D721Med (cell line): ENCODE data around the gene FAM20C.

Source experiments
- DNase-seq: peaks from one replicate; pipeline ENCODE4 v3.0.0; 2011; ENCODE audit warnings: low spot score; ENCODE audit not compliant: insufficient read length
- FAIRE-seq: peaks from 2 replicates; lab custom pipeline; 2011; peaks lifted over from hg19 to GRCh38; lab: Jason Lieb, UNC
- TF ChIP-seq, protein P1 (sequence below): IDR thresholded peaks from 2 replicates; pipeline ENCODE4 v1.5.1; 2012; ENCODE audit warnings: mild to moderate bottlenecking, control low read depth; ENCODE audit not compliant: insufficient read depth; ENCODE audit errors: missing control alignments

Gene FAM20C

DNA sequence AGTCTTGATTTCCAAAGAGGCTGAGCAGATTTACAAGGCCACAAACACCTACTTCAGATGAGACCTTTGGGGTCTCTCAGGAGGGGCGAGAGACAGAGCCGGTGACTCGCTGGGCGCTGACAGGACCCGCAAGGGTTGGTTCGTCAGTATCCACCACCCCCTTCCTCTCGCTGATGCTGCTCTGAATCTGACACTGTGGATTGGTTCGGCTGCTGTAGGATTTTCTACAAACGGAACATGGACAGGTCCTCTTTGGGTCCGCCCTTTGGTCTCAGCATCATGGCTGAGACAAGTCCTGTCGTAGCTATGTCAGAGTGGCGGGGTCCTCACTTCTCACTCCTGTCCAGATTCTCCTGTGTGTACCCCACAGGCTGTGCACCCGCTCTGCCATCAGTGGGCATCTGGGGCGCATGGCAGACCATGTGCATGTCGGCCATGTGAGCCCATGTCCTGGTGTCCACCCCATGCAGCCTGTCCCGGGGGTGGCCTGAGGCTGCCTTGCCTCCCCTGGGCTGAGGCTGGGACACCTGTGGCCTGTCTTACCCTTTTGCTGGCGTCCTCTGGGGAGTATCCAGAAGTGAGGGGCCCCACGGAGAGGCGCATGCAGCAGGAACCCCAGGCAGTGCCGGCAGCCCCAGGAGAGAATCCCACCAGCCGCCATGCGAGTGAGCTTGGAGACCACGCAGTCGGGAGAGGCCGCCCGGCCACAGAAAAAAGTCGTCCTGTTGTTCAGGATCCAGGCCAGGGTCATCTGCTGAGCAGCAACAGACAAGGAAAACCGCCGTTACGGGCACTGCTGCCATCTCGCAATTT, 21.6 kb upstream of the FAM20C start:
- FAIRE-seq: no peak
- DNase-seq: no peak
- TF ChIP-seq, protein P1, sequence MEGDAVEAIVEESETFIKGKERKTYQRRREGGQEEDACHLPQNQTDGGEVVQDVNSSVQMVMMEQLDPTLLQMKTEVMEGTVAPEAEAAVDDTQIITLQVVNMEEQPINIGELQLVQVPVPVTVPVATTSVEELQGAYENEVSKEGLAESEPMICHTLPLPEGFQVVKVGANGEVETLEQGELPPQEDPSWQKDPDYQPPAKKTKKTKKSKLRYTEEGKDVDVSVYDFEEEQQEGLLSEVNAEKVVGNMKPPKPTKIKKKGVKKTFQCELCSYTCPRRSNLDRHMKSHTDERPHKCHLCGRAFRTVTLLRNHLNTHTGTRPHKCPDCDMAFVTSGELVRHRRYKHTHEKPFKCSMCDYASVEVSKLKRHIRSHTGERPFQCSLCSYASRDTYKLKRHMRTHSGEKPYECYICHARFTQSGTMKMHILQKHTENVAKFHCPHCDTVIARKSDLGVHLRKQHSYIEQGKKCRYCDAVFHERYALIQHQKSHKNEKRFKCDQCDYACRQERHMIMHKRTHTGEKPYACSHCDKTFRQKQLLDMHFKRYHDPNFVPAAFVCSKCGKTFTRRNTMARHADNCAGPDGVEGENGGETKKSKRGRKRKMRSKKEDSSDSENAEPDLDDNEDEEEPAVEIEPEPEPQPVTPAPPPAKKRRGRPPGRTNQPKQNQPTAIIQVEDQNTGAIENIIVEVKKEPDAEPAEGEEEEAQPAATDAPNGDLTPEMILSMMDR: no peak

DNA sequence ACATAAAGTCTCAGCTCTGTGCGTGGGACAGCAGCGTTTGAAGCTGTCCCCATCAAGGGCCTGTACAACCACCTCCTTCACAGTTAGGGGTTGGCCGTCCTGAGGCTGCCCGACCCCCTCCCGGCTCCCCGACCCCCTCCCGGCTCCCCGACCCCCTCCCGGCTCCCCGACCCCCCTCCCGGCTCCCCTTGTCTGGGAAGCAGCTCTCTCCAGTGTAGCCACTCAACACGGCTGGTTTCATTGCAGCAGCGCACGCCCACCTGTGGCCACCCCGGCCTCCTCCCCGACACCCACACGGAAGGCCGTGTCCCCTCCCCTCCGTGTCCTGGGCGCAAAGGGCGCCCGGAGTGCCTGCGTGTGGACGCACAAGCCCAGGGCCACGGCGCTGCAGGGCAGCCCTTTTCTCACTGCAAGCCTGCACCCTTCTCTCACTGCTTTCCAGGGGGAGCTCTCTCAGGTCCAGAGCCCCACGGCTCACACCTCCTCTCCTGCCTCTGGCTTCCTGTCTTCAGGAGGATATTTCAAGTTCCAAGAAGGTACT, 20.9 kb upstream of the FAM20C start:
- FAIRE-seq (no peak), DNase-seq (no peak)
- TF ChIP-seq, protein P1: no peak

DNA sequence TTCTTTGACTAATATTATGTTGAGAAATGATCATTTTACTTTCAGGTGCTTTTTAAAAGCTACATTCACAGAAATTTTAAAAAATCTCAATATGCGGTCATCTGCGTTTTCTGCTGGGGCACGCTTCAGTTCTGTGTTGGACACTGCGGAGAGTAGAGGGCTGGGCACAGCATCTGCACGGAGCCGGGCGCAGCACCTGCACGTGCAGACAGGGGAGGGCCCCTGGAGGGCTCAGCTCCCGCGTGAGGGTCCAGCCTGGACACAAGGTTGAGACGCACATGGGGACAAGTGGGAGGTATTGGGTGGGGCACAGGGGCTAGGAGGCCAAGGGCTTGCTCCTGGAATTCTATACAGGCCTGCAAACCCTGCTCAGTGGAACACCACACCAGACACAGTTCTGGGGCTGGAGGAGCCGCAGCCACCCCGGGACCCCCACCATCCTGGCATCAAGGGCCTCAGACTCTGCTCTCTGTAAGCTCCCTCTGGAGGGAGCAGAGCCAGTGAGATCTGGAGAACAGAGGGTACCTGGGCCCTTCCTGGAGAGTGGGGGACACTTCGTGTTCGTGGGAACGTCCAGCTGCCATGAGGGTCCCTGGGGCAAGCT, 20.4 kb upstream of the FAM20C start:
- FAIRE-seq (no peak), DNase-seq (no peak)
- TF ChIP-seq, protein P1: no peak

DNA sequence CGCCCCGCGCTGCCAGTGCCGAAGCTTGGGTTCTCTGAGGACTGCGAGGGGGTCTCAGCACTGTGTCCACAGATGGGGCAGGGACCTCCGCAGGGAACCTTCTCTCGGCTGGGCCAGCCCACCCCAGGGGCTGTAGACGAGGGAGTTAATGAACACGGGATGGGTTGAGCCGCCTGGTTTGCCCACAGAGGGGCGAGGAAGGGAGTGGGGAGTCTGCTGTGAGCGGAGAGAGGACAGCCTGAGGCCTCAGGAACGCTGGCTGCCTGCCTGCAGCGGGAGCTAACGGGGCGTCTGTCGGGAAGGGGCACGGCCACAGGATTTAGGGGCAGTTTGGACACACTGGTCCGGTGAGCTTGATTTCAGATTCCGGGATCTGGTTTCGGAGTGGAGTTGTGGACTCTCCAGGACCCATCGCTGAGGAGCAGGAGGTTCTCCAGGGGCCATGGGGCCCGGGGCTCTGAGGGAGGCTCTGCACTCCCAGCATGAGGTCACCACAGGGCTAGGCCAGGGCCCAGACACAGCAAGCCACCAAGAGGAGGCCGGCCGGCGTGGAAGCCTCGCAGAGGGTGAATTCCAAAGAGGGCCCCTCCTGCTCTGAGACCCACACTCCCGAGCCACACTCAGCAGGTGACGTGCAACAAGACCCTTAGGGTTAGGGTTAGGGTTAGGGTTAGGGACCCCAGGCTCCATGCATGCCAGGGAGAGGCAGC, 19.0 kb upstream of the FAM20C start:
- no peak for DNase-seq
- FAIRE-seq: no peak
- TF ChIP-seq, protein P1: no peak

DNA sequence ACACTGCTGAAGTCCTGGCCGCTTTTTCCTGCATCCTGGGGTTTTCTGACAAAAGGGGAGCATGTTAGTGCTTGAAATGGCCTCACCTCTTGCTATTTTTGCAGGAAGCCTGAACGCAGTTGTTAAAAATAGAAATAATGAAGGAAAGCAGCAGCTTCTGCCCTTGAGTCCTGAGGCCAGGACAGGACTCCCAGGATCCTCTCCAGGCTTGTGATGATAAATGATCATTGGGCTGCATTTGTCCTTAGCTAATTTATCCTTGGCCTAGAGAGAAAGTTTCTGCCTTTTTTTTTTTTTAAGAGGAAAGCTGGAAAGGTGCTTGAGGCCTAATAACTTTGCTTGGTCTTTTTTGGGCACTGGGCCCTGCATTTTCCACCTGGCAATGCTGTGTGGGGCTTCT, 17.7 kb upstream of the FAM20C start:
- no peak for DNase-seq
- TF ChIP-seq, protein P1: no peak
- no peak for FAIRE-seq

DNA sequence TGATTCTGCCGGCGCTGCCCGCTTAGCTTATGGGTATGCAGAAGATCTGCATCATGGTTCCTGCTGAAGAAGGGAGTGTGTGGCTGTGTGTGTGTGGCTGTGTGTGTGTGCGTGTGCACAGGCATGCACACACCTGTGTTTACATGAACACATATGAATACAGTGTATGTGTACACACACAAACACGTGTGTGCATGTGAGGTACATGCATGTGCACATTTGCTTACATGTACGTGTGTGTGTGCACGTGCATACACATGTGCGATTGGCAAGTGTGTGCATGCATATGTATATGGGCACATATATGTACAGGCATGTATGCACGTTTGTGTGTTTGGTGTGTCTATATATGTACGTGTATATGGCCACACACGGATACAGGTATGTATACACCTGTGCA, 16.4 kb upstream of the FAM20C start:
- no peak for FAIRE-seq
- TF ChIP-seq, protein P1: no peak

DNA sequence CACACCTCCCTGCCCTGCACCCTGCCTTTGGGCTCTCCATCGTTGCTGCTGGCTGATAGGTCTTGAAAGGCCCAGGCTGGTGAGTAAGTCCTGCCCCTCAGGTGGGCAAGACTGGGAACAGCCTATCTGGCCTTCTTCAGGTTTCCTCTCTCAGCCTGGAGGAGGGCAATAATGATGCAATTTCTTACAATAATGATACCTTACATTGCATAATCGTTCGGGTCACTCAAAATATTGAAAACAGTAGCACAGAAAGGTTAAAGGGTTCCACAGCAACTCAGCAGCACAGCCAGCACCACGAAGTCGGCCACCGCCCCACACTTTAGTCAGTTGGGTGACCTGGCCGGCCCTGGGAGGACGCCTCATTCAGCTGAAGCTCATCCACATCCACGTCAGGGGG, 16.0 kb upstream of the FAM20C start:
- DNase-seq: no peak
- FAIRE-seq: no peak
- TF ChIP-seq, protein P1: no peak

More for the DNA sequence above, 16.4 kb upstream of the FAM20C start:
- no peak for DNase-seq
